Dendritic cell treated with granulocyte-macrophage colony-stimulating factor and Interleukin-4, amounts not matched to agents 40 ng/mL and 50 ng/mL, for 4 days (primary cell): Measurements from ENCODE around the gene RTN4RL2.

Source experiments
- H3K27ac Mint-ChIP-seq: one replicate; pipeline ENCODE4 v1.8.0; 2022; ENCODE audit warnings: mild to moderate bottlenecking, mixed read lengths
- H3K27me3 Mint-ChIP-seq: one replicate; pipeline ENCODE4 v1.8.0; 2022; ENCODE audit warnings: mild to moderate bottlenecking, mixed read lengths
- H3K36me3 Mint-ChIP-seq: one replicate; pipeline ENCODE4 v1.8.0; 2022; ENCODE audit warnings: low read depth, mixed read lengths
- H3K4me1 Mint-ChIP-seq: one replicate; pipeline ENCODE4 v1.8.0; 2022; ENCODE audit warnings: low read depth, mixed read lengths
- H3K4me3 Mint-ChIP-seq: one replicate; pipeline ENCODE4 v1.8.0; 2022; ENCODE audit warnings: mild to moderate bottlenecking, moderate library complexity, mixed read lengths
- H3K9me3 Mint-ChIP-seq: one replicate; pipeline ENCODE4 v1.8.0; 2022; ENCODE audit warnings: mixed read lengths
- intact Hi-C: fragments of 100-400 bp; cut with micrococcal nuclease; formaldehyde crosslinking; loops from one replicate; pipeline ENCODE4 v1.15.0; 2022

Gene RTN4RL2

GRCh38 chr11:57463671-57464538, 3.6 kb downstream of the RTN4RL2 start:
- intact Hi-C loops: no loop called here
- Mint-ChIP-seq H3K27me3 (peaks cover 40% of the 10 kb centered on the region), H3K9me3 (no peaks in the 10 kb centered on the region), H3K4me1 (peaks cover 26% of the 10 kb centered on the region), H3K4me3 (no peak overlapping the region), H3K27ac (no peak overlapping the region), H3K36me3 (no peaks in the 10 kb centered on the region)

GRCh38 chr11:57464539-57465181, 4.3 kb downstream of the RTN4RL2 start:
- Mint-ChIP-seq H3K9me3 (no peaks in the 10 kb centered on the region), H3K4me3 (no peak overlapping the region), H3K36me3 (no peaks in the 10 kb centered on the region), H3K27me3 (peaks cover 34% of the 10 kb centered on the region), H3K27ac (no peak overlapping the region), H3K4me1 (peaks cover 20% of the 10 kb centered on the region)
- intact Hi-C loops: no loop called here

DNA sequence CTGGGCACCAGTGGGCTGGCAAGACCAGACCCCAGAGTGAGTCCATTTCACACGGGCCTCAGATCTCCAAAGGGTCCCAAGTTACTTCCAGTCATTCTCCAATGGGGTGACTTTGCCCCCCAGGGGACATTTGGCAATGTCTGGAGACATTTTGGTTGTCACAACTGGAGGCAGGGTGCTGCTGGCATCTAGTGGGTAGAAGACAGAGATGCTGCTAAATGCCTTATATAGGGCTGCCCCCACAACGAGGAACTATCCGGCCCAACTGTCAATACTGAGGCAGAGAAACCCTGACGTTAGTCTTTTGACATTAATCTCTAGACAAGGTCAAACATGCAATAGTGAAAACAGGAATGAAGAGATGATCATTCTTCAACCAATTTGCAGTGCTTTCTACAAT, 6.4 kb downstream of the RTN4RL2 start:
- Mint-ChIP-seq H3K9me3 (no peaks in the 10 kb centered on the region), H3K4me1 (peaks cover 15% of the 10 kb centered on the region), H3K27me3 (peaks cover 17% of the 10 kb centered on the region)

GRCh38 chr11:57467508-57468157, 7.3 kb downstream of the RTN4RL2 start:
- no peak overlapping the region for H3K27ac Mint-ChIP-seq
- peaks cover 8% of the 10 kb centered on the region for H3K27me3 Mint-ChIP-seq
- no peaks in the 10 kb centered on the region for H3K36me3 Mint-ChIP-seq
- intact Hi-C loops: no loop called here
- no peak overlapping the region for H3K4me3 Mint-ChIP-seq
- H3K9me3 Mint-ChIP-seq: no peaks in the 10 kb centered on the region
- H3K4me1 Mint-ChIP-seq: peaks cover 15% of the 10 kb centered on the region

More for the DNA sequence above, 6.4 kb downstream of the RTN4RL2 start:
- Mint-ChIP-seq H3K27ac (no peak overlapping the region), H3K36me3 (no peaks in the 10 kb centered on the region), H3K4me3 (no peak overlapping the region)
- intact Hi-C loops: no loop called here

DNA sequence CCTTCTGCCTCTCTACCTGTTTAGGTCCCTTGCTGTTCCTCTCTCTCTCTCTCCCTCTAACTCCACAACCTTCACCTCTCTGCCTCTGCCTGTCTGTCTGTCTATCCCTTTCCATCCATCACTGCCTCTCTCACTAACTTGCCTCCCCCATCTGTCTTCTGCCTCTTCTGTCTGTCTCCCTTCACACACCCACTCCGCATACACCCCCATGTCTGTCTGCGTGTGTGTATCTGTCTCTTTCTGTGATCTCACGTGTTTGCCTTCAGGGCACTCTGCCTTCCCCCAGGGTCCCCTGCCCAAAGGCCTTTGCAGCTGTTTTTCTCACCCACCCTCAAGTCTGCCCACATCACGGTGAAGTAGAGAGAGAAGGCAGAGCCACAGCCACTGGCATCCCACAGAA, 7.9 kb downstream of the RTN4RL2 start:
- H3K9me3 Mint-ChIP-seq: no peaks in the 10 kb centered on the region
- H3K4me3 Mint-ChIP-seq: no peak overlapping the region
- H3K27me3 Mint-ChIP-seq: peaks cover 3% of the 10 kb centered on the region
- no peaks in the 10 kb centered on the region for H3K36me3 Mint-ChIP-seq
- peaks cover 19% of the 10 kb centered on the region for H3K4me1 Mint-ChIP-seq
- H3K27ac Mint-ChIP-seq: no peak overlapping the region
- intact Hi-C loops: no loop called here

DNA sequence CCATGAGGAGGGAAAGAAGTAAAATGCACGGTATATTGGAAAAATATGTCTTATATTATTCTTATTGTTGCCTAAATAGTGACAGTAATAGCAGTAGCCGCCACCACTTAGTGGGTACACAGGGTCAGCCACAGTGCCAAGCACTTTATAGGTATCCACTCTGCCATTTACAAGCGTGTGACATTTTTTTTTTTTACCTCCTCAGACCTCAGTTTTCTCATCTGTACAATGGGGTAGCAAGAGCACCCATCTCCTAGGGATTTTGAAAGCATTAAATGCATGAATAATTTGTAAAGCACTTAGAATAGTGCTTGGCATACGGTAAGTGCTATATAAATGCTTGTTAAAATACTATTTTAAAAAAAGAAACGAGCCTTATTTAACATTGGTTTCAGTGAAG, 8.9 kb downstream of the RTN4RL2 start:
- no peaks in the 10 kb centered on the region for H3K27me3 Mint-ChIP-seq
- H3K36me3 Mint-ChIP-seq: no peaks in the 10 kb centered on the region
- peaks cover 23% of the 10 kb centered on the region for H3K4me1 Mint-ChIP-seq
- no peak overlapping the region for H3K4me3 Mint-ChIP-seq
- intact Hi-C loops: no loop called here
- H3K27ac Mint-ChIP-seq: no peak overlapping the region
- H3K9me3 Mint-ChIP-seq: no peaks in the 10 kb centered on the region

DNA sequence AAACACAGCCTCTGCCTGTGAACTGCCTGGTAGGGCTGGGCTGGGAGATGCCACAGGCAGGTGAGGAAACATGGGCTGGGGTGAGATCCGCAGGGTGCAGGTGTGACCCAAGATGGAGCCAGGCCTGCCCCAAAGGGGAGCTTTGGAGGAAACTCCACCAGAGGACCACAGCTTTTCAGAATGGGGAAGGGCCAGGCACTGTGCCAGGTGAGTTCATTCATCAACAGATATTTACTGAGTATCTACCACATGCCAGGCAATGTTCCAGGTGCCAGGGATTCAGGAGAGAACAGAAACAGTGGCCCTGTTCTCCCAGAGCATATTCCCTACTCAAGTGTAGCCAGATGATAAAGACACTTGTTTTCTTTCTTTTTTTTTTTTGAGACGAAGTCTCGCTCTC, 11.2 kb downstream of the RTN4RL2 start:
- intact Hi-C loops: no loop called here
- peaks cover 31% of the 10 kb centered on the region for H3K4me1 Mint-ChIP-seq
- no peak overlapping the region for H3K27ac Mint-ChIP-seq
- H3K9me3 Mint-ChIP-seq: no peaks in the 10 kb centered on the region
- H3K4me3 Mint-ChIP-seq: no peak overlapping the region
- H3K36me3 Mint-ChIP-seq: no peaks in the 10 kb centered on the region
- H3K27me3 Mint-ChIP-seq: peaks cover 8% of the 10 kb centered on the region

DNA sequence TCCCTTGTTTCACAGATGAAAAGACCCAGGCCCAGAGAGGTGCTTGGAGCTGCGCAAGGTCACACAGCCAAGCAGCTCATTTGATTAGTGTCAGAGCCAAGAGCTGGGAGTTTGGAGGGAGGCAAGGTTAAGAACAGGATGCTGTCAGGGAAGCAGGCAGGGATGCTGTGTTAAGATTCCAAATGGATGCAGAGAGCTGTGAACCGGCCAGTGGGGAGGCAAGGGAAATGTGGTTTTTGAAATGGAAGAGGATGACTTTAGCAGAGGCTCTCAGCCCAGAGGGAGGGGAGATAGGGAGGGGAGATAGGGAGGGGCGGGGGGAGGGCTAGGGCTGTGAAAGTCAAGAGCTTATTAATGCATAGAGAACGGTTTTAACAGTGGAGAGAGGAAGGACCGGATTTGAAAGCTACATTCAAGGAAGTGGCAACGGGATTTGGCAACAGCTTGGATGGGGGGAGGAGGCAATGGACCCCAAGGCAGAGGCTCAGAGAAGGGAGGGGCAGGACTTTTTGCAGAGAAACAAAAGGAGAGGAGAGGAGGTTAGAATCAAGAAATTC, 13.0 kb downstream of the RTN4RL2 start:
- Mint-ChIP-seq H3K4me1 (peaks cover 39% of the 10 kb centered on the region), H3K4me3 (no peak overlapping the region), H3K27ac (no peak overlapping the region), H3K9me3 (no peaks in the 10 kb centered on the region), H3K36me3 (no peaks in the 10 kb centered on the region), H3K27me3 (peaks cover 24% of the 10 kb centered on the region)
- intact Hi-C loops: no loop called here

- H3K4me1 Mint-ChIP-seq: peaks cover 39% of the 10 kb centered on the region
- H3K36me3 Mint-ChIP-seq: no peaks in the 10 kb centered on the region
- intact Hi-C loops: no loop called here
- H3K27me3 Mint-ChIP-seq: peaks cover 24% of the 10 kb centered on the region
- peak overlapping the region; percentile 42 for H3K27ac Mint-ChIP-seq
- H3K9me3 Mint-ChIP-seq: no peaks in the 10 kb centered on the region
- H3K4me3 Mint-ChIP-seq: no peak overlapping the region
These were observed 13.9 kb downstream of the RTN4RL2 start for GRCh38 chr11:57474017-57474802.

GRCh38 chr11:57474803-57475115, 14.4 kb downstream of the RTN4RL2 start:
- H3K27ac Mint-ChIP-seq: no peak overlapping the region
- peaks cover 25% of the 10 kb centered on the region for H3K27me3 Mint-ChIP-seq
- intact Hi-C loops: no loop called here
- H3K4me3 Mint-ChIP-seq: no peak overlapping the region
- no peaks in the 10 kb centered on the region for H3K9me3 Mint-ChIP-seq
- H3K4me1 Mint-ChIP-seq: peaks cover 39% of the 10 kb centered on the region
- H3K36me3 Mint-ChIP-seq: no peaks in the 10 kb centered on the region

DNA sequence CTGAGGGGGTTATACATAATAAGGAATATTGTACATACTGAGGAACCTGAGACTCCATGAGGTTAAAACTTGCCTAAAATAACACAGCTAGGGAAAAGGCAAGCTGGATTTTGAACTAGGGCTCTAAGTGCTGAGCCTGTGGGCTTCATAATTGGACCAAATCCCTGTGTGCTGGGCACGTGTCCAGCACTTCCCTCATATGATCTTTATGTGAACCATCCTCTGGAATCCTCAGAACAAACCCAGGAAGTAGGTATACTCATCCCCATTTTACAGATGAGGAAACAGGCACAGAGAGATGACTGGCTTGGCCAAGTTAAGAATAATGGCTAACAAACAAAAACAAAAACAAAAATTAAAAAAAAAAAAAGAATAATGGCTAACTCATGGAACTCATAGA, 14.9 kb downstream of the RTN4RL2 start:
- H3K36me3 Mint-ChIP-seq: no peaks in the 10 kb centered on the region
- peaks cover 27% of the 10 kb centered on the region for H3K27me3 Mint-ChIP-seq
- no peak overlapping the region for H3K27ac Mint-ChIP-seq
- H3K4me1 Mint-ChIP-seq: peaks cover 42% of the 10 kb centered on the region
- H3K4me3 Mint-ChIP-seq: no peak overlapping the region
- H3K9me3 Mint-ChIP-seq: no peaks in the 10 kb centered on the region
- intact Hi-C loops: no loop called here

GRCh38 chr11:57475671-57476046, 15.3 kb downstream of the RTN4RL2 start:
- no peak overlapping the region for H3K27ac Mint-ChIP-seq
- no peaks in the 10 kb centered on the region for H3K9me3 Mint-ChIP-seq
- H3K4me1 Mint-ChIP-seq: peaks cover 44% of the 10 kb centered on the region
- intact Hi-C loops: no loop called here
- H3K36me3 Mint-ChIP-seq: no peaks in the 10 kb centered on the region
- H3K27me3 Mint-ChIP-seq: peaks cover 30% of the 10 kb centered on the region
- peak overlapping the region; percentile 81 for H3K4me3 Mint-ChIP-seq

DNA sequence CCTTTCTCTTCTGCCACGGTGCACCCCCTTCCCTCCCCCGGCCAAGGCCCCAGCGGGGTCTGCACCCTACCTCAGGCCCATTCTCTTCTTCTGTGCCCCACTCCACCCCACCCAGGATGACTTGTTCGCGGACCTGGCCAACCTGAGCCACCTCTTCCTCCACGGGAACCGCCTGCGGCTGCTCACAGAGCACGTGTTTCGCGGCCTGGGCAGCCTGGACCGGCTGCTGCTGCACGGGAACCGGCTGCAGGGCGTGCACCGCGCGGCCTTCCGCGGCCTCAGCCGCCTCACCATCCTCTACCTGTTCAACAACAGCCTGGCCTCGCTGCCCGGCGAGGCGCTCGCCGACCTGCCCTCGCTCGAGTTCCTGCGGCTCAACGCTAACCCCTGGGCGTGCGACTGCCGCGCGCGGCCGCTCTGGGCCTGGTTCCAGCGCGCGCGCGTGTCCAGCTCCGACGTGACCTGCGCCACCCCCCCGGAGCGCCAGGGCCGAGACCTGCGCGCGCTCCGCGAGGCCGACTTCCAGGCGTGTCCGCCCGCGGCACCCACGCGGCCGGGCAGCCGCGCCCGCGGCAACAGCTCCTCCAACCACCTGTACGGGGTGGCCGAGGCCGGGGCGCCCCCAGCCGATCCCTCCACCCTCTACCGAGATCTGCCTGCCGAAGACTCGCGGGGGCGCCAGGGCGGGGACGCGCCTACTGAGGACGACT, 15.9 kb downstream of the RTN4RL2 start:
- no peaks in the 10 kb centered on the region for H3K36me3 Mint-ChIP-seq
- peak overlapping the region; percentile 81 for H3K4me3 Mint-ChIP-seq
- peaks cover 47% of the 10 kb centered on the region for H3K4me1 Mint-ChIP-seq
- intact Hi-C loops: no loop called here
- H3K9me3 Mint-ChIP-seq: no peaks in the 10 kb centered on the region
- H3K27me3 Mint-ChIP-seq: peaks cover 34% of the 10 kb centered on the region
- H3K27ac Mint-ChIP-seq: peak overlapping the region; percentile 35
